GM19372 (cell line): ENCODE results near the gene RNASET2.

Source experiments
- ATAC-seq: cut with Tn5 transposase; IDR thresholded peaks from one replicate; pipeline ENCODE4 v1.9.1; 2021; ENCODE audit warnings: mild to moderate bottlenecking, low read depth, moderate library complexity; ENCODE audit not compliant: unreplicated experiment

RNASET2 gene

GRCh38 chr6:166970776-166971175, 14.4 kb upstream of the RNASET2 start:
- no peak for ATAC-seq

GRCh38 chr6:166970091-166970490, 13.7 kb upstream of the RNASET2 start:
- no peak for ATAC-seq

DNA sequence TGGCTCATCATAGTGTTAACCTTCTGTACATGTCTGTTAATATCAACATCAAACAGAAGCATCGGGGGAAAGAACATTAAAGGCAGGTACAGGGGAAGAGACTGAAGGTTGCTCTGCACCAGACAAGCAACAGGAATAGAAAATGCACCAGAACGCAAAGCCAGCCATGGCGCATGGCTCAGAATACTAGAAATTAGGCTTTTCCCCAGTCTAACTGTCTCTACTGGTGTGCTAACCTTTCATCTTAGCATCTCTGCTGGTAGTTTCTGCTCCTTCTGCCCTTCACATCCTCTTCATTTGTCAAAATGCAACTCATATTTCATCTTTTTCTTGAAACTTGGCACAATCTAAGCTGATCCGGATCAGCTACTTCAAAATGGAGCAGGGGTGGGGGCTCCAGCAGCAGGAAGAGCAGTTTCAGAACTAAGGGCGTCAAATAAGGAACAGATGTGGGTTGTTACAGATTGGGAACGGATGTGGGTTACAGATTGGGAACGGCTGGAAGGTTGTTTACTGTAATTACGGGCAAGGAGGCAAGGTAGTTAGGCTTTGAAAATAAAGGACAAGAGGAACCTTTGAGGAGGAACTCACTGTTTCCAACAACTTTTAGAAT, 13.1 kb upstream of the RNASET2 start:
- no peak for ATAC-seq

GRCh38 chr6:166966268-166966667, 9.9 kb upstream of the RNASET2 start:
- no peak for ATAC-seq

GRCh38 chr6:166960609-166960978, 4.2 kb upstream of the RNASET2 start:
- ATAC-seq, result no peak

- no peak for ATAC-seq
Observed at GRCh38 chr6:166959911-166960608, 3.7 kb upstream of the RNASET2 start.

DNA sequence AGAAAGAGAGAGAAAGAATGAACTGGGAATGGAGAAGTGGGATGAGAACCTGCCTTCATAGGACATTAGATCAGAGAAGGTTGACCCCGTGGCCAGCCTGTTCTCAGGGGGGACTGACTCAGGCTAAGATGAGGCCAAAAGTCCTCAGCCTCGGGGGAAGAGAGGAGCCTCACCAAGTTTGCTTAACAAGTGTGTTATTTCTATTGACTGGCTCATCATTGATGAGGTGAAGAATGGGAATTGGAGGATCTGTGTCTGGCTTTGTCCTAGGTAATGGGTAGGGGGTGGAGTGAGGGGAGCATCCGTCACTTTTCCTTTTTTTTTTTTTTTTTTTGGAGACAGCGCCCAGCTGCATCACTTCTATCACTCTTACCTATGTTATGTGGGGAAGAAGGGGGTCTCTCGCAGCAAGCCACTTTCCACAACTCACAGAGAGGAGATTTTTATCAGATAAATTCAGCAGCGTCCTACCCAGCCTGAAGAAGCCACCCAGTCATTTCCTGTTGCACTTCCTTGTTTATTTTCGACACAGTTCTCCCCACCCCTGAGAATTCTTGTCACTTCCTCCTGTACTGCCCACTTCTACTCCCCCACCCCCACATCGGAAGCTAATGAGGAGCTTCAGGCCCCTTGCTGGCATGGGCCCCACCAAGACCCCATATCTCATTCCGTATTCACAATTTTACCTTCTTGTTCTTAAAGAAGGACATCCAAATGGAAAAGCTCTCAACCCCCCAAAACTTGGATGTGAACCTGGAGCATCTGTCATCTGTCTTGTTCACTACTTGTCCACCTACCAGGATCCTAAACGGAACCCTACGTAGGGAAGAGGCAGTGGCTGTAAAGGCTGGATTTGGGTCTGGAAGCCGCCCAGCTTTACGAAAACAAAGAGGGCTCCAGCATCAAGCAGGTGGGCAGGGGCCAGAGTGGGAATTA, 2.8 kb upstream of the RNASET2 start:
- ATAC-seq, result no peak

GRCh38 chr6:166957805-166958076, 1.4 kb upstream of the RNASET2 start:
- ATAC-seq, result no peak

DNA sequence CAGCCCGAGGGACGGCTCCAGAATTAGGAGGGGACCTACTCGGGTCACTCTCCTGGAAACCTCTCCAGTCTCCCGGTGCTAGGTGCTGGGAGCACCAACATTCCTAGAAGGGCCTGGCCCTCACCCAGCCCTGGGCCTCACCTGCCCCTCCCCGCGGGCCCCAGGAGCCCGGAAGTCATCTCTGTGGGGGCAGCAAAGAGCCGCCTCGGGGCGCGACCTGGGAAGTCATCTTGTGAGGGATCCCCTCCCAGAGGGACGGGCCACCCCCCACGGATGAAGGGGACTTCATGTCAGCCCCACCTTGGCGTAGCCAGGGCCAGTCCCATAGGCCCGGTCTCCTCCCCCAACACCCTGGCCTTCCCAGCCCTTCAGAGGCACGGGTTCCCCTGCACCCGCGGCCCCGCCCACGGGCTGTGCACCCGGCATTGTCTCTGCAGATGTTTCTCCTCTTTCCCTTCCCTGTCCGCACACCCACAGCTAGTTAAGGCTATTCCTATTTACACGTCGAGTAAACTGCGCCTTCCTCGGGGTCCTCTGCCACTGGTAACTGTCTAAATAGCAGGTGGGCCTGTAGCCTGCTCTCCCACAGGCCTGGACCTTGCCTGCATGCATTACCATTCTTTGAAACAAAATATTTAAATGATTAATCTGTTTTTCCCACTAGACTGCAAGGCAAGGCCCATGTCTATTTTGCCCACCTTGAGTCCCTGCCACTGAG, 896 bp upstream of the RNASET2 start:
- peak; percentile 34 for ATAC-seq

GRCh38 chr6:166955865-166956443, 396 bp downstream of the RNASET2 start:
- peak; percentile 0 for ATAC-seq

GRCh38 chr6:166955121-166955864, 1.1 kb downstream of the RNASET2 start:
- no peak for ATAC-seq

DNA sequence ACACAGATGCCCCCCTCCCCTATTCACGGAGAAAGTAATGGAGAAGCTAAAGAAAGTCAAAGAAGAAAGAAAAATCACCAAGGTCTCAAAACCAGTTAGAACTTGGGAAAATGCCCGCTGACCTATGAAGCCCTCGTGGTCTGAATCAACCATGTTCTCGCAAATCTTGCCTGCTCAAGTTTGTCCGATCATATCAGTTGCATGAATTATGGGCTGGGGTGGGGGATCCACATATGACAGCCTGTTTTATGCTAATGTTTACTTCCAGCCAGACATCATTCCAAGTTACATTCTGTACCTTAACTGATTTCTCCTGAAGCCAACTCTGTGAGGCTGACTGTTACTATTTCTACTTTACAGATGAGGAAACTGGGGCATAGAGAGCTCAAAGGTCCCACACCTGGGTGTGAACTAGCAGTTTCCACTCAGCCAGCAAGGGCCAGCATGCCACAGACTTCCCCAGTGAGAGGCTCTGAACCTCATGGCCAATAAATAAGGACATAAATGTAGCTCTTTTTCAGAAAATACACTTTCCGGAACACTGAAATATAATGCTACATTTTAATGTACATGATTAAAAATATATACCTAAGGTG, 2.1 kb downstream of the RNASET2 start:
- ATAC-seq, result no peak

GRCh38 chr6:166952567-166953486, 3.5 kb downstream of the RNASET2 start:
- ATAC-seq, result no peak

- no peak for ATAC-seq
Observed at GRCh38 chr6:166952121-166952520, 4.2 kb downstream of the RNASET2 start.

GRCh38 chr6:166951670-166952060, 4.7 kb downstream of the RNASET2 start:
- no peak for ATAC-seq

- peak; percentile 88 for ATAC-seq
Observed at GRCh38 chr6:166950892-166951669, 5.3 kb downstream of the RNASET2 start.

DNA sequence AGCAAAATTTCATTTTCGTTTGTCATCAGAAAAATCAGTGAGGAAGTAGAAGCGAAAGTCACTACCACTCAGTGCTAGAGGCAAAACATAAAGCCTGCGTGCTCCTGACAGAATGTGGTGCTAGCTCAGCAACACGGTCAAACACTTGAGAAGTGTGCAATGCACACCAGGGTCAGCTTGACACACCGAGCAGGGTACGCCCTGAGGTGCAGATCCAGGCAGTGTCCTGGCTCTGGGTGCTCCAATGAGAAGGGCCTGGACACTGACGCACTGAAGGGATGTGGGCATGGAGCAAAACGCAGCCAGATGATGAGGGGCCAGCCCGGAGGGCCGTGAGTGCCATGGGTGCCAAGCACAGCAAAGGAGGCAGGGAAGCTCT, 5.9 kb downstream of the RNASET2 start:
- peak; percentile 34 for ATAC-seq
